Aorta (tissue), 5 donors: ENCODE results near the gene PTGES3. TPM values are rescaled to one million over a fixed set of nuclear protein-coding genes. Genes with fewer than 3 reads are reported as not detected.
"Not testable (repeated sequence)": the region's sequence is repeated elsewhere in the genome, so short reads cannot be mapped to it uniquely, and the experiment has no call there.

Experiments
- ATAC-seq: fragments of 200-7000 bp; cut with Tn5 transposase; one replicate; pipeline ENCODE4 v1.9.1; 2022; ENCODE audit warnings: moderate library complexity; ENCODE audit not compliant: low FRiP score
- DNase-seq, 2 donors: peaks; one replicate each; pipeline ENCODE4 v3.0.0-alpha.2; 2020
- H3K27ac ChIP-seq, 2 donors: one replicate each; pipeline ENCODE4 v1.5.1; 2013; ENCODE audit warnings: low read length in 2 of 2, mild to moderate bottlenecking in 2 of 2, moderate library complexity in 2 of 2, control low read depth in 1 of 2, inconsistent platforms in 1 of 2, low read depth in 1 of 2
- H3K27me3 ChIP-seq, 2 donors: one replicate each; pipeline ENCODE4 v1.6.1; 2013; ENCODE audit warnings: control low read depth in 1 of 2, low read length in 1 of 2, mild to moderate bottlenecking in 1 of 2, moderate library complexity in 1 of 2; ENCODE audit not compliant: insufficient read depth in 2 of 2, control insufficient read depth in 1 of 2
- H3K36me3 ChIP-seq, 2 donors: one replicate each; pipeline ENCODE4 v1.6.1; 2013; ENCODE audit warnings: control low read depth in 1 of 2, low read length in 1 of 2, mild to moderate bottlenecking in 1 of 2; ENCODE audit not compliant: insufficient read depth in 2 of 2, control insufficient read depth in 1 of 2
- H3K4me1 ChIP-seq, 2 donors: one replicate each; pipeline ENCODE4 v1.6.1; 2013; ENCODE audit warnings: low read length in 2 of 2, control low read depth in 1 of 2, mild to moderate bottlenecking in 1 of 2, moderate library complexity in 1 of 2; ENCODE audit not compliant: insufficient read depth in 2 of 2, control insufficient read depth in 1 of 2
- H3K4me3 ChIP-seq, 2 donors: one replicate each; pipeline ENCODE4 v1.5.1; 2013; ENCODE audit warnings: low read length in 2 of 2, control low read depth in 1 of 2, mild to moderate bottlenecking in 1 of 2
- H3K9me3 ChIP-seq: one replicate; pipeline ENCODE4 v1.6.1; 2013; ENCODE audit warnings: mild to moderate bottlenecking, low read length; ENCODE audit not compliant: control insufficient read depth
- WGBS, 2 donors: extraction: QIAGEN DNeasy Blood & Tissue Kit; methylation state at CpG; one replicate each; pipeline ENCODE4 v1.1.7; 2013; 5-methylcytosine and 5-hydroxymethylcytosine counted together
- intact Hi-C, 2 donors: fragments of 100-400 bp; cut with DNase I; formaldehyde crosslinking; loops; one replicate each; pipeline versions ENCODE4 v1.14.2 to v1.15.0; 2022
- polyA plus RNA-seq, 2 donors: library from polyadenylated mRNA; stranded (reverse); fragments of 200-250 nt; gene quantifications; one replicate each; pipeline ENCODE4 v1.2.3, GENCODE V29; 2013
- total RNA-seq, 2 donors: library from RNA; stranded (reverse); fragmentation: NEBNext Ultra II Directional; extraction: Animal tissue kit (Norgen Biotek cat#: 25700); gene quantifications; one replicate each; pipeline ENCODE4 v1.2.1, GENCODE V29; 2021
- donor health status: healthy with polysubstance abuse.
- donor health status: Bipolar disorder and iron deficiency.
- donor health status: DM: no; HTN: no; CAD: no.
- donor health status: DM: no; HTN: no; CAD: no.
- donor health status: DM: yes; HTN: yes; CAD: no.

Gene PTGES3
- total and polyA plus RNA-seq, 4 donors = 142 to 221 (median 150) TPM

DNA sequence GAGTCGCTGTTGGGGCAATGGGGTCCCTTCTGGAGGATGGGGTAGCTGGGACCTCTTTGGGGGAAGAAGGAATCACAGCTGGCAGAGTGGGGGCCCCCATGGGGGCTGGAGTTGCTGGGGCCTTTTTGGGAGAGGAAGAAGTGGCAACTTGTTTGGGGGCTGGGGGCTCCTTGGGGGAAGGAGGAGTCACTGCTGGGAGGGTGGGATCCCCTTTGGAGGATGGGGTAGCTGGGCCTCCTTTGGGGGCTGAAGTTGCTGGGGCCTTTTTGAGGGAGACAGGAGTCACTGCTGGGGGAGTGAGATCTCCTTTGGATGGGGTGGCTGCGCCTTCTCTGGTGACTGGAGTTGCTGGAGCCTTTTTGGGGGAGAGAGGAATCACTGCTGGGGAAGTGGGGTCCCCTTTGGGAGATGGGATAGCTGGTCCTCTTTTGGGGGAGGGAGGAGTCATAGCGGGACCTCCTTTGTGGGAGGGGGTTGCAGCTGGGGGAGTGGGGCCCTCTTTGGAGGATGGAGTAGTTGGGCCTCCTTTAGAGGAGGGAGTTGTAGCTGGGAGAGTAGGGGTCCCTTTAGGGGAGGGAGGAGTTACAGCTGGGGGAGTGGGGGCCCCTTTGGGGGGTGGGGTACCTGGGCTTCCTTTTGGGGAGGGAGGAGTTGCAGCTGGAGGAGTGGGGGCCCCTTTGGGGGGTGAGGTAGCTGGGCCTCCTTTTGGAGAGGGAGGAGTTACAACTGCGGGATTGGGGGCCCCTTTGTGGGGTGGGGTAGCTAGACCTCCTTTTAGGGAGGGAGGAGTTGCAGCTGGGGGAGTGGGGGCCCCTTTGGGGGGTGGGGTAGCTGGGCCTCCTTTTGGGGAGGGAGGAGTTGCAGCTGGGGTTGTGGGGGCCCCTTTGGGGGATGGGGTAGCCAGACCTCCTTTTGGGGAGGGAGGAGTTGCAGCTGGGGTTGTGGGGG, 29.1 kb upstream of the PTGES3 start:
- intact Hi-C loops = no loop called here
- no peaks in the 10 kb centered on the region for H3K9me3 ChIP-seq
- ATAC-seq (no peak), DNase-seq (peak in 1 of 2 donors; percentile 25)
- WGBS, 2 donors = 85 to 92% methylated on average over 4 of the region's 4 CpGs
- H3K27me3 ChIP-seq = no peaks in the 10 kb centered on the region
- peaks cover 8 to 15% of the 10 kb centered on the region in 2 donors for H3K36me3 ChIP-seq
- H3K4me1 ChIP-seq = peaks cover 0 to 7% of the 10 kb centered on the region in 2 donors
- no peak overlapping the region for H3K27ac ChIP-seq
- no peak overlapping the region for H3K4me3 ChIP-seq

GRCh38 chr12:56716458-56716857, 28.4 kb upstream of the PTGES3 start:
- Histone ChIP-seq H3K36me3 (peaks cover 8 to 17% of the 10 kb centered on the region in 2 donors), H3K4me3 (no peak overlapping the region), H3K9me3 (no peaks in the 10 kb centered on the region), H3K27ac (no peak overlapping the region), H3K27me3 (no peaks in the 10 kb centered on the region), H3K4me1 (peaks cover 0 to 7% of the 10 kb centered on the region in 2 donors)
- ATAC-seq (no peak), DNase-seq (peak in 1 of 2 donors; percentile 21)
- WGBS, 2 donors = 78 to 100% methylated on average over 1 of the region's 1 CpG
- intact Hi-C loops = no loop called here

DNA sequence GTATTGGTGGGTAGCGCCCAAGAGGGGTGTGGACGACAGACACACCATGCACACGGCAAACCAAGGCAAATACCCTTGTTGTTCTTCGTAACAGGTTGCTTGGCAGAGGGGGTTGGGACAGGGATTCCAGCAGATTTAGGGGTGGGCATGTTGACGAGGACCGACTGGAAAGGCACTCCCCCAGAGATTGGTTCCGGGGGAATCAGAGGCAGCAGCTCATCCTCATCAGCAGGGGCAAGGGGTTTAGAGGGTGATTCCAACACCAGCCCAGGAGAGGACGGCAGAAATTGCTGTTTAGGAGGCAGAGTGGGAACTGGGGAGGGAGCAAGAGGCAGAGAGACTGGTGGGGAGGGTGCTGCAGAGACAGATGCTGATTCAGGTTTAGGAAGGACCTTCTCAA, 27.7 kb upstream of the PTGES3 start:
- no peak for ATAC-seq
- Histone ChIP-seq H3K9me3 (no peaks in the 10 kb centered on the region), H3K27ac (no peak overlapping the region), H3K4me3 (no peak overlapping the region), H3K27me3 (no peaks in the 10 kb centered on the region), H3K36me3 (peaks cover 8 to 17% of the 10 kb centered on the region in 2 donors), H3K4me1 (peaks cover 0 to 3% of the 10 kb centered on the region in 2 donors)
- peak in 1 of 2 donors; percentile 27 for DNase-seq
- 61 to 69% methylated on average over 8 of the region's 8 CpGs for WGBS, 2 donors
- intact Hi-C loops = no loop called here

GRCh38 chr12:56714431-56714929, 26.4 kb upstream of the PTGES3 start:
- WGBS, 2 donors = 94 to 96% methylated on average over 2 of the region's 2 CpGs
- Histone ChIP-seq H3K27me3 (no peaks in the 10 kb centered on the region), H3K27ac (no peak overlapping the region), H3K4me3 (no peak overlapping the region), H3K9me3 (no peaks in the 10 kb centered on the region), H3K4me1 (no peaks in the 10 kb centered on the region), H3K36me3 (peaks cover 8 to 17% of the 10 kb centered on the region in 2 donors)
- intact Hi-C loops = no loop called here
- DNase-seq (no peak), ATAC-seq (no peak)

DNA sequence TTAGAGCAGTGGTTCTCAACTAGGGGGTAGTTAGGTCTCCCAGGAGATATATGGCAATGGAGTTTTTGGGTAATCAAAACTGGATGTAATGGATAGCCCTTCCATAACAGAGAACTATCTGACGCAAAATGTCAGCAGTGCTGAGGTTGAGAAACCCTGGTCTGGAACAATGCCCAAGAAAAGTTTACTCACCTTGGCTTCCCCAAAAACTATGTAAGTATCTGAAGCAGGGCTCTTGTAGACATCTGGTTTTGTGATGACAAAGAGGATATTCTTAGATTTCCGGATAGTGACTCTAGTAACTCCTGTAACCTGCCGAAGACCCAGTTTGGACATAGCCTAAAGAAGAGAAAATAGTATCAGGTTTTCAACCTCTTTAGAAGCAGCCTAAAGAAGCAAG, 25.3 kb upstream of the PTGES3 start:
- WGBS, 2 donors = 86 to 91% methylated on average over 3 of the region's 3 CpGs
- intact Hi-C loops = no loop called here
- peaks cover 8 to 17% of the 10 kb centered on the region in 2 donors for H3K36me3 ChIP-seq

GRCh38 chr12:56709759-56710376, 21.8 kb upstream of the PTGES3 start:
- DNase-seq (peak in 1 of 2 donors; percentile 22), ATAC-seq (no peak)
- 75 to 79% methylated on average over 5 of the region's 5 CpGs for WGBS, 2 donors
- H3K27ac ChIP-seq = no peak overlapping the region
- no peaks in the 10 kb centered on the region for H3K9me3 ChIP-seq
- H3K27me3 ChIP-seq = no peaks in the 10 kb centered on the region
- H3K4me1 ChIP-seq = no peaks in the 10 kb centered on the region
- H3K36me3 ChIP-seq = peaks cover 6 to 15% of the 10 kb centered on the region in 2 donors
- H3K4me3 ChIP-seq = no peak overlapping the region
- intact Hi-C loops = no loop called here

More for the DNA sequence above, 25.3 kb upstream of the PTGES3 start:
- no peak overlapping the region for H3K4me3 ChIP-seq
- no peaks in the 10 kb centered on the region for H3K9me3 ChIP-seq
- H3K27me3 ChIP-seq = no peaks in the 10 kb centered on the region
- ATAC-seq = no peak
- H3K27ac ChIP-seq = no peak overlapping the region
- DNase-seq = no peak
- no peaks in the 10 kb centered on the region for H3K4me1 ChIP-seq

DNA sequence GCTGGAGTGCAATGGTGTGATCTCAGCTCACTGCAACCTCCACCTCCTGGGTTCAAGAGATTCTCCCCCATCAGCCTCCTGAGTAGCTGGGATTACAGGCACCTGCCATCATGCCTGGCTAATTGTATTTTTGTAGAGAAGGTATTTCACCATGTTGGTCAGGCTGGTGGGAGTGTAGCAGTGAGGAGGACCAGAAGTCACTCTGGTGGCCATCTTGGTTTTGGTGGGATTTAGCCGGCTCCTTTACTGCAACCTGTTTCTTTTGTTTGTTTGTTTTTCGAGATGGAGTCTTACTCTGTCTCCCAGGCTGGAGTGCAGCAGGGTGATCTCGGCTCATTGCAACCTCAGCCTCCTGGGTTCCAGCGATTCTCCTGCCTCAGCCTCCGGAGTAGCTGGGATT, 16.4 kb upstream of the PTGES3 start:
- peak in 1 of 2 donors; percentile 20 for DNase-seq
- WGBS, 2 donors = 74 to 83% methylated on average over 5 of the region's 5 CpGs
- H3K4me1 ChIP-seq, ATAC-seq, H3K4me3 ChIP-seq, H3K27me3 ChIP-seq, H3K9me3 ChIP-seq, intact Hi-C loops, H3K27ac ChIP-seq, H3K36me3 ChIP-seq: not testable (repeated sequence)

DNA sequence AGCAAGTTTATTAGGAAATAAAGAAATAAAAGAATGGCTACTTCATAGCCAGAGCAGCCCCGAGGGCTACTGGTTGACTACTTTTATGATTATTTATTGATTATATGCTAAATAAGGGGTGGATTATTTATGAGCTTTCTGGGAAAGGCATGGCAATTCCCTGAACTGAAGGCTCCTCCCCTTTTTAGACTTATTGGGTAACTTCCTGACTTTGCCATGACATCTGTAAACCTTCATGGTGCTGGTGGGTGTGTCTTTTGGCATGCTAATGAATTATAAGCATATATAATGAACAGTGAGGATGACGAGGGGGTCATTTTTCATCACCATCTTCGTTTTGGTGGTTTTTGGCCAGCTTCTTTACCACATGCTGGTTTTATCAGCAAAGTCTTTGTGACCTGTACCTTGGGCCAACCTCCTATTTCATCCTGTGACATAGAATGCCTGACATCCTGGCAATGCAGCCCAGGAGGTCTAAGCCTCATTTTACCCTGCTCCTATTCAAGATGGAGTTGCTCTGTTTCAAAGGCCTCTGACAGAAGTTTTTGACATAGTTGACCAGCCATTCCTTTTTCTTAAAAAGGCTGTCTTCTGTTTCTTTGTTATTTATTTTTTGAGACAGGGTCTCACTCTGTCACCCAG, 11.1 kb upstream of the PTGES3 start:
- DNase-seq (no peak), ATAC-seq (no peak)
- Histone ChIP-seq H3K9me3 (no peaks in the 10 kb centered on the region), H3K4me3 (no peak overlapping the region), H3K27me3 (no peaks in the 10 kb centered on the region), H3K27ac (no peak overlapping the region), H3K4me1 (no peaks in the 10 kb centered on the region), H3K36me3 (no peaks in the 10 kb centered on the region)
- WGBS, 2 donors = 79 to 84% methylated on average over 3 of the region's 3 CpGs
- intact Hi-C loops = no loop called here
